HepG2 (cell line): ENCODE results near the gene APBB1. TPM values are rescaled to one million over a fixed set of nuclear protein-coding genes. Genes with fewer than 3 reads are reported as not detected.
A peak's percentile ranks its signal among the peaks of the same experiment; 100 is the strongest.

Experiments used
- ARID3A ChIP-seq: IDR thresholded peaks from 2 replicates; pipeline ENCODE4 v1.6.1; 2012; ENCODE audit warnings: low read depth, low read length, improper control_type of control experiment
- E2F1 ChIP-seq: sonication (generic); formaldehyde crosslinking; IDR thresholded peaks from 2 replicates; pipeline ENCODE4 v1.5.0; 2020; ENCODE audit warnings: missing genetic modification reagents
- HNF4A ChIP-seq: sonication (generic); formaldehyde crosslinking; IDR thresholded peaks from 2 replicates; pipeline ENCODE4 v1.4.0; 2020; ENCODE audit warnings: missing genetic modification reagents
- HOXA3 ChIP-seq: sonication (generic); formaldehyde crosslinking; IDR thresholded peaks from 2 replicates; pipeline ENCODE4 v1.5.0; 2020; ENCODE audit warnings: missing genetic modification reagents
- IKZF1 ChIP-seq: fragments of 450-650 bp; IDR thresholded peaks from 2 replicates; pipeline ENCODE4 v1.7.1; 2016
- KDM2A ChIP-seq: sonication (generic); formaldehyde crosslinking; IDR thresholded peaks from 2 replicates; pipeline ENCODE4 v1.4.0; 2020; ENCODE audit warnings: low read depth, missing genetic modification reagents, borderline replicate concordance
- MAF1 ChIP-seq: sonication (generic); formaldehyde crosslinking; IDR thresholded peaks from 2 replicates; pipeline ENCODE4 v1.5.0; 2020; ENCODE audit warnings: missing genetic modification reagents, borderline replicate concordance
- MED1 ChIP-seq: sonication (generic); formaldehyde crosslinking; IDR thresholded peaks from 2 replicates; pipeline ENCODE4 v1.4.0; 2020; ENCODE audit warnings: missing genetic modification reagents
- MYPOP ChIP-seq: sonication (generic); formaldehyde crosslinking; IDR thresholded peaks from 2 replicates; pipeline ENCODE4 v1.8.1; 2023; ENCODE audit warnings: mild to moderate bottlenecking, moderate library complexity, missing genetic modification reagents
- RAD51 ChIP-seq: fragments of 450-650 bp; IDR thresholded peaks from 2 replicates; pipeline ENCODE4 v1.6.1; 2016; ENCODE audit warnings: borderline replicate concordance
- RXRA ChIP-seq: sonication (generic); formaldehyde crosslinking; IDR thresholded peaks from 2 replicates; pipeline ENCODE4 v1.5.1; 2020; ENCODE audit warnings: missing genetic modification reagents
- SAP130 ChIP-seq: IDR thresholded peaks from 2 replicates; pipeline ENCODE4 v1.6.1; 2016; ENCODE audit warnings: low read depth
- SOX13 ChIP-seq, 3 experiments: fragments of 450-650 bp in 1 of 3; sonication (generic) in 1 of 3; formaldehyde crosslinking in 1 of 3; IDR thresholded peaks in 2 of 3; conservative IDR thresholded peaks in 1 of 3; 2 replicates each; pipeline versions ENCODE4 v1.5.0 to v1.6.1; 2016 to 2020; ENCODE audit warnings: antibody characterized with exemption in 1 of 3, mild to moderate bottlenecking in 1 of 3, missing compliant biosample characterization in 1 of 3, missing genetic modification reagents in 1 of 3, moderate library complexity in 1 of 3
- SOX6 ChIP-seq, 2 experiments: fragments of 450-650 bp in 1 of 2; sonication (generic) in 1 of 2; formaldehyde crosslinking in 1 of 2; IDR thresholded peaks; 2 replicates each; pipeline versions ENCODE4 v1.4.0 to v1.6.1; 2017 to 2020; ENCODE audit warnings: antibody characterized with exemption in 1 of 2, mild to moderate bottlenecking in 1 of 2, missing genetic modification reagents in 1 of 2
- TBX2 ChIP-seq: sonication (generic); formaldehyde crosslinking; IDR thresholded peaks from 2 replicates; pipeline ENCODE4 v1.5.0; 2020; ENCODE audit warnings: missing genetic modification reagents, mild to moderate bottlenecking, borderline replicate concordance
- TFE3 ChIP-seq: IDR thresholded peaks from 2 replicates; pipeline ENCODE4 v1.6.1; 2016
- ZMYM4 ChIP-seq: sonication (generic); formaldehyde crosslinking; IDR thresholded peaks from 2 replicates; pipeline ENCODE4 v1.8.1; 2023; ENCODE audit warnings: mild to moderate bottlenecking, missing genetic modification reagents
- ZNF292 ChIP-seq: sonication (generic); formaldehyde crosslinking; IDR thresholded peaks from 2 replicates; pipeline ENCODE4 v1.8.1; 2022; ENCODE audit warnings: mild to moderate bottlenecking, low read depth, missing genetic modification reagents, borderline replicate concordance
- ZNF564 ChIP-seq: sonication (generic); formaldehyde crosslinking; IDR thresholded peaks from 2 replicates; pipeline ENCODE4 v1.8.1; 2023; ENCODE audit warnings: mild to moderate bottlenecking, missing genetic modification reagents
- ZNF83 ChIP-seq: sonication (generic); formaldehyde crosslinking; IDR thresholded peaks from 2 replicates; pipeline ENCODE4 v1.4.0; 2020; ENCODE audit warnings: missing genetic modification reagents, mild to moderate bottlenecking, borderline replicate concordance
- polyA plus RNA-seq, 8 experiments: library from polyadenylated mRNA; depleted of rRNA in 3 of 8; stranded (reverse) in 7 of 8; unstranded in 1 of 8; fragments of >200 nt; fragmentation: Illumina TruSeq in 4 of 8; extraction: Trizol in 4 of 8; gene quantifications; 2 replicates each; pipeline versions ENCODE4 v1.2.1 to v1.2.3, GENCODE V29; 2011 to 2016; ENCODE audit warnings: low read depth in 4 of 8, missing spikeins in 1 of 8, mixed read lengths in 1 of 8; ENCODE audit not compliant: insufficient read depth in 1 of 8
- total RNA-seq, 5 experiments: library from RNA; depleted of rRNA; stranded (reverse); fragments of >200 nt; fragmentation: Illumina TruSeq; extraction: Trizol; gene quantifications; 2 replicates each; pipeline ENCODE4 v1.2.3, GENCODE V29; 2016; ENCODE audit warnings: low read depth in 1 of 5

Gene APBB1
- total and polyA plus RNA-seq, 2 of the 13 experiments (the other 11 are each of a cell fraction or from before 2014, with no cell fraction given) = 1.7 to 3.5 TPM

- no peak for TF ChIP-seq TFE3
- TF ChIP-seq HNF4A (CRISPR knock-in tag) = peak; percentile 75
- TF ChIP-seq MED1 (CRISPR knock-in tag) = peak; percentile 17; the same call in 1 of the 2 replicates
- TF ChIP-seq KDM2A (CRISPR knock-in tag) = no peak
- no peak for TF ChIP-seq MAF1 (CRISPR knock-in tag)
- TF ChIP-seq TBX2 = peak; percentile 64
- peak; percentile 45; the same call in 1 of the 2 replicates for TF ChIP-seq ZMYM4
- peak; percentile 47; the same call in 1 of the 2 replicates for TF ChIP-seq HOXA3 (CRISPR knock-in tag)
- TF ChIP-seq ZNF292 (CRISPR knock-in tag) = peak; percentile 82; the same call in 1 of the 2 replicates
- TF ChIP-seq ZNF564 (CRISPR knock-in tag) = no peak
- TF ChIP-seq ZNF83 (CRISPR knock-in tag) = no peak
- 0 out of 2 replicates have a peak, but pooled peaks have one; percentile 40 for TF ChIP-seq MYPOP (CRISPR knock-in tag)
- peak; percentile 25; the same call in 1 of the 2 replicates for TF ChIP-seq SAP130 (CRISPR knock-in tag)
- no peak for TF ChIP-seq E2F1 (CRISPR knock-in tag)
- TF ChIP-seq IKZF1 = no peak
- TF ChIP-seq RXRA = 0 out of 2 replicates have a peak, but pooled peaks have one; percentile 22
- no peak for TF ChIP-seq SOX13 (IDR thresholded peaks at IDR 0.05)
- TF ChIP-seq SOX13 (CRISPR knock-in tag; conservative IDR thresholded peaks at IDR 0.05 in 1 of 2, IDR thresholded peaks at IDR 0.05 in 1 of 2) = 0 out of 4 replicates have a peak, but pooled peaks of 1 of the 2 experiments have one; percentile 36
- no peak for TF ChIP-seq SOX6 (IDR thresholded peaks at IDR 0.05)
- peak; percentile 41; the same call in 1 of the 2 replicates for TF ChIP-seq SOX6 (CRISPR knock-in tag; IDR thresholded peaks at IDR 0.05)
- TF ChIP-seq ARID3A = no peak
- peak; percentile 70; the same call in 1 of the 2 replicates for TF ChIP-seq RAD51
Measured at GRCh38 chr11:6402061-6402470, 16.8 kb downstream of the APBB1 start (continued).
